A549 (cell line): ENCODE data around the gene GALP. TPM values are rescaled to one million over a fixed set of nuclear protein-coding genes. Genes with fewer than 3 reads are reported as not detected.
"Not testable (repeated sequence)": the region's sequence is repeated elsewhere in the genome, so short reads cannot be mapped to it uniquely, and the experiment has no call there.

ENCODE experiments used
- ATAC-seq, 2 experiments: fragments of 200-7000 bp in 1 of 2; fragments of >200 bp in 1 of 2; cut with Nextera tagmentation in 1 of 2; cut with Tn5 transposase in 1 of 2; 3 replicates each; pipeline versions ENCODE4 v1.8.0 to v1.9.1; 2018 to 2020; ENCODE audit warnings: mild to moderate bottlenecking in 1 of 2, moderate library complexity in 1 of 2
- CTCF ChIA-PET: fragments of 300-600 bp; sonication (Branson Sonifier 250); formaldehyde crosslinking; extraction: SDS; loops from one replicate; lab custom pipeline; 2021; ENCODE audit warnings: antibody characterized with exemption, inconsistent platforms; lab: Yijun Ruan, JAX
- POLR2A ChIA-PET: fragments of 350-600 bp; formaldehyde crosslinking; extraction: SDS; loops from one replicate; lab custom pipeline; 2021; ENCODE audit warnings: antibody characterized with exemption, inconsistent platforms; lab: Yijun Ruan, JAX
- DNase-seq, 2 experiments: peaks; one replicate each; pipeline versions ENCODE4 v3.0.0 to v3.0.0-alpha.2; 2011 to 2016; ENCODE audit warnings: low read depth in 1 of 2, low spot score in 1 of 2
- FAIRE-seq: peaks from 2 replicates; lab custom pipeline; 2011; peaks lifted over from hg19 to GRCh38; lab: Jason Lieb, UNC
- H3K27ac ChIP-seq, 2 experiments: fragments of >200 bp; sonication (Bioruptor Twin); formaldehyde crosslinking; 3 replicates each; pipeline ENCODE4 v1.5.1; 2016 to 2017
- H3K4me1 ChIP-seq: fragments of >200 bp; sonication (Bioruptor Twin); formaldehyde crosslinking; 3 replicates; pipeline ENCODE4 v1.6.1; 2016
- H3K4me2 ChIP-seq: fragments of >200 bp; sonication (Bioruptor Twin); formaldehyde crosslinking; 3 replicates; pipeline ENCODE4 v1.6.1; 2016
- H3K4me3 ChIP-seq: fragments of >200 bp; sonication (Bioruptor Twin); formaldehyde crosslinking; 3 replicates; pipeline ENCODE4 v1.5.1; 2016
- H3K9me3 ChIP-seq: fragments of >200 bp; sonication (Bioruptor Twin); formaldehyde crosslinking; 3 replicates; pipeline ENCODE4 v1.6.1; 2016
- BHLHE40 ChIP-seq: IDR thresholded peaks from 2 replicates; pipeline ENCODE4 v1.6.1; 2012; ENCODE audit warnings: low read depth, low read length, inconsistent platforms
- CBX2 ChIP-seq: fragments of 200-600 bp; sonication (generic); IDR thresholded peaks from 2 replicates; pipeline ENCODE4 v1.6.1; 2016; ENCODE audit warnings: low read depth, mild to moderate bottlenecking, borderline replicate concordance
- CHD2 ChIP-seq: fragments of 150-350 bp; IDR thresholded peaks from 2 replicates; pipeline ENCODE4 v1.6.1; 2014; ENCODE audit warnings: low read length; ENCODE audit not compliant: partially characterized antibody
- CHD4 ChIP-seq: fragments of 200-600 bp; sonication (generic); IDR thresholded peaks from 2 replicates; pipeline ENCODE4 v1.6.1; 2016; ENCODE audit warnings: antibody characterized with exemption, mild to moderate bottlenecking, borderline replicate concordance
- CTCF ChIP-seq: fragments of >200 bp; sonication (Bioruptor Twin); formaldehyde crosslinking; IDR thresholded peaks from 3 replicates; pipeline ENCODE4 v1.5.1; 2016
- EHF ChIP-seq: fragments of 250-450 bp; sonication (Bioruptor Pico); IDR thresholded peaks from 2 replicates; pipeline ENCODE4 v1.5.0; 2020; ENCODE audit warnings: mild to moderate bottlenecking
- ELK1 ChIP-seq: fragments of 150-350 bp; IDR thresholded peaks from 2 replicates; pipeline ENCODE4 v1.6.1; 2014; ENCODE audit warnings: low read depth, mild to moderate bottlenecking, low read length
- EP300 ChIP-seq, 2 experiments: fragments of >200 bp; sonication (Bioruptor Twin); formaldehyde crosslinking; IDR thresholded peaks; 2 replicates in 1 of 2; 3 replicates in 1 of 2; pipeline ENCODE4 v1.6.1; 2016 to 2017
- ESRRA ChIP-seq: fragments of 150-350 bp; IDR thresholded peaks from 2 replicates; pipeline ENCODE4 v1.6.1; 2014; ENCODE audit warnings: mild to moderate bottlenecking, low read length, borderline replicate concordance
- HDAC2 ChIP-seq: fragments of 200-600 bp; sonication (generic); IDR thresholded peaks from 2 replicates; pipeline ENCODE4 v1.6.1; 2016
- HEYL ChIP-seq: fragments of 250-450 bp; sonication (Bioruptor Pico); IDR thresholded peaks from 2 replicates; pipeline ENCODE4 v1.8.0; 2021; ENCODE audit warnings: mild to moderate bottlenecking, moderate library complexity
- HMGXB4 ChIP-seq: fragments of 250-450 bp; sonication (Bioruptor Pico); IDR thresholded peaks from 2 replicates; pipeline ENCODE4 v1.5.0; 2021; ENCODE audit warnings: mild to moderate bottlenecking, moderate library complexity, borderline replicate concordance
- POLR2AphosphoS2 ChIP-seq: conservative IDR thresholded peaks from 2 replicates; pipeline ENCODE4 v1.6.1; 2012; ENCODE audit warnings: low read length, improper control_type of control experiment, inconsistent platforms
- RAD21 ChIP-seq, 2 experiments: fragments of >200 bp in 1 of 2; sonication (Bioruptor Twin) in 1 of 2; formaldehyde crosslinking in 1 of 2; IDR thresholded peaks in 1 of 2; conservative IDR thresholded peaks in 1 of 2; 2 replicates in 1 of 2; 3 replicates in 1 of 2; pipeline ENCODE4 v1.6.1; 2012 to 2018; ENCODE audit warnings: inconsistent platforms in 1 of 2
- RARB ChIP-seq: fragments of 250-450 bp; sonication (Bioruptor Pico); IDR thresholded peaks from 2 replicates; pipeline ENCODE4 v1.8.0; 2021; ENCODE audit warnings: mild to moderate bottlenecking, moderate library complexity
- REST ChIP-seq: fragments of 200-600 bp; sonication (generic); IDR thresholded peaks from 2 replicates; pipeline ENCODE4 v1.6.1; 2016; ENCODE audit warnings: antibody characterized with exemption, mild to moderate bottlenecking, moderate library complexity
- USF2 ChIP-seq: fragments of 450-650 bp; IDR thresholded peaks from 2 replicates; pipeline ENCODE4 v1.6.1; 2014; ENCODE audit warnings: antibody characterized with exemption
- WGBS: methylation state at CpG from one replicate; pipeline ENCODE4 v1.1.6; 2017; ENCODE audit errors: missing lambda C conversion rate; 5-methylcytosine and 5-hydroxymethylcytosine counted together
- polyA plus RNA-seq, 4 experiments: library from polyadenylated mRNA; depleted of rRNA in 3 of 4; stranded (reverse); fragments of >200 nt; fragmentation: RNase III in 1 of 4; extraction: RNeasy Plus Mini Kit Qiagen cat#74134 plus additional on column Dnase treatment in 1 of 4; gene quantifications; 2 replicates in 3 of 4; 3 replicates in 1 of 4; pipeline ENCODE4 v1.2.3, GENCODE V29; 2011 to 2017

Gene GALP
- polyA plus RNA-seq, 2 of the 4 experiments (the other 2 are of a cell fraction): not detected

GRCh38 chr19:56193981-56194640, 18.3 kb downstream of the GALP start:
- WGBS: 55% methylated on average over 12 of the region's 12 CpGs
- Histone ChIP-seq H3K4me1 (no peaks in the 10 kb centered on the region), H3K9me3 (peaks cover 4% of the 10 kb centered on the region; the same call in 1 of the 3 replicates), H3K27ac (no peak overlapping the region), H3K4me3 (no peak overlapping the region), H3K4me2 (no peak overlapping the region)
- ATAC-seq (no peak), DNase-seq (no peak), FAIRE-seq (no peak)
- TF ChIP-seq CTCF (no peak), CBX2 (no peak), RAD21 (conservative IDR thresholded peaks at IDR 0.05 in 1 of 2, IDR thresholded peaks at IDR 0.05 in 1 of 2) (no peak), REST (no peak), POLR2AphosphoS2 (no peak), ESRRA (no peak)
- CTCF ChIA-PET: no interaction called here
- POLR2A ChIA-PET: no interaction called here

- H3K4me1 ChIP-seq, H3K9me3 ChIP-seq, H3K27ac ChIP-seq, H3K4me2 ChIP-seq, DNase-seq, H3K4me3 ChIP-seq, ATAC-seq, POLR2A ChIA-PET, FAIRE-seq, CTCF ChIA-PET: not testable (repeated sequence)
- 72% methylated on average over 23 of the region's 23 CpGs for WGBS
Measured at GRCh38 chr19:56197646-56198045, 21.8 kb downstream of the GALP start, which contains the start of gene ZSCAN5B. Gene ZSCAN5B (minus strand): TSS chr19:56197783. CDS start chr19:56193052, 4,731 bp downstream.

- Histone ChIP-seq H3K27ac (no peak overlapping the region), H3K9me3 (peaks cover 9% of the 10 kb centered on the region; the same call in 2 of the 3 replicates), H3K4me2 (no peak overlapping the region), H3K4me3 (no peak overlapping the region), H3K4me1 (no peaks in the 10 kb centered on the region)
- CTCF ChIA-PET: interaction anchor here (0.6 kb wide), 1 partner anchor 97 kb away, joined by 3 read pairs; no protein-coding TSS in a partner anchor
- POLR2A ChIA-PET: no interaction called here
- DNase-seq: no peak
- 3% methylated on average over 7 of the region's 7 CpGs for WGBS
- no peak for ATAC-seq
- no peak for FAIRE-seq
- TF ChIP-seq BHLHE40: no peak
- TF ChIP-seq HMGXB4: no peak
- no peak for TF ChIP-seq USF2
- no peak for TF ChIP-seq EHF
- no peak for TF ChIP-seq HEYL (CRISPR knock-in tag)
- TF ChIP-seq ELK1: no peak
- no peak for TF ChIP-seq RARB
- TF ChIP-seq CHD4: no peak
- no peak for TF ChIP-seq HDAC2
- TF ChIP-seq CHD2: no peak
- TF ChIP-seq REST: no peak
- TF ChIP-seq EP300 (IDR thresholded peaks at IDR 0.05): no peak
Measured at GRCh38 chr19:56199687-56200086, 23.9 kb downstream of the GALP start.
